ENCODE measurements around the gene DGKB.

DGKB gene

GRCh38 chr7:14682910-14683465, 219.6 kb downstream of the DGKB start:
- no peak for DNase-seq

DNA sequence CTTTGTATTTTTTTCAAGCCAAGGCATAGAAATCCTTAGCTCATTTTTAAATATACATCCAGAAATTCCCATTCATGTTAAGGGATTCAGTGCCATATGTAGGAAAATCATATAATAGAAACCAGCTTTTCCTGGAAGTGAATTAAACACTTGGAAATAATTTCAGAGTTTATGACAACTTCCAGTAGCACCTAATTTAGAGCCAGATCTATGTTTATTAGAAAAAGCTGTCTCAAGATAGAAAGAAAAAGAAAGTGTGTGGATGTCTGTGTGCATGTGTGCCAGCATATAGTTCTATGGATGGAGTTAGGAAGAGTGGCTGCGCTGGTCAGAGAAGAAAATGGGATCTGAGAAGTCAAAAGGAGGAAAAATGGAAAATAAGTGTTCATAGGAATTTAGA, 225.7 kb downstream of the DGKB start:
- no peak for DNase-seq

DNA sequence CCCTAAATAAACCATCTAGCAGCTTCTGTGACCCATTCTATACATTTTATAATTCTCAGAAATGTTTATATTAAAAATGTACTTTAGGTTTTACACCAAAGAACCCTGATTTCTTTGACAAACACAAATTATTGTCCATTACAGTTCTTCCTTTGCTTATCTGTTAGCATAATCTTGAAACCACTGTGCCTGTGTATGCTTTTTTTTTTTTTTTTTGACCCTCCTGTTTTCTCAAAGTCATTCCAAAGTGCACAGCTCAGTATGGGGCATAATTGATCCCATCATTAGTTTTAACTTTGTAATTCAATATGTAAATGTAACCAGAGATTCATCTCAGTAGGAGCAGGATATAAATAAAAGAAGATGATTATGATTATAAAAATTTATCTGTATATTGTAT, 229.3 kb downstream of the DGKB start:
- DNase-seq, result no peak

GRCh38 chr7:14666913-14667312, 235.6 kb downstream of the DGKB start:
- no peak for DNase-seq

- no peak for DNase-seq
Measured at GRCh38 chr7:14666304-14666703, 236.2 kb downstream of the DGKB start.

DNA sequence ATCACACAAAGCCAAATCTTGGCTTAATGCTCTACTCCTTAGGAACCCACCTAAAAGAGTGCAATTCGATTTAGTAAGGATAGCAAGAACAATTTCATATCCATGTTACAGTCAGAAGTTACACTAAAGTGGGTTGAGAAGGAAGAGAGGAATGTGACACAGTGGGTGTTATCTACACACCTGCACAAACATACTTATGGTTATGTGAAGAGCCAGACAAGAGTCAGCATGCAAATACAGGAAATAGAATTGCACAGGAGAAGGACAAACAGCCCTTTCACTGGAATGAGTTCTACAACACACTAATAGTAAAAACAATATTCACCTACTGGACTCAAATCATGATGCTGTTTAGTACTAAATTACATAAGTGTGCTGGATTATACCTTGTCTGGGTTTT, 262.8 kb downstream of the DGKB start:
- no peak for DNase-seq

- no peak for DNase-seq
Measured at GRCh38 chr7:14639329-14639728, 263.2 kb downstream of the DGKB start.

DNA sequence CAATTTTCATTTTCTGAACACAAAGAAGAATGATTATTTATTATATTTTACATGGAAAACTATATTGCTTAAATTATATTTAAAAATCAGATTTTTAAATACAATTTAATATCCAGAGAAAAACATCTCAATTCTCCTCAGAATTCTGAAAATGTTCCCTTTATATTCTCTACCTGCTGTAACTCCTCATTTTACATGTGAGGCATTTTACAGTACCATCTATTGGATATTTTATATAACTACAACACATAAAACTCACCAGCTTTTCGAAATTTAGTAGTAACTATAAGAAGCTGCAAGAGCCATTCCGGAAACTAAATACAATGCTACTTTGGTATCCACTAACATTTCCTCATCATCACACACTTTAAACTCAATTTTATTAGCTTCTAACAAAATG, 264.6 kb downstream of the DGKB start:
- no peak for DNase-seq

GRCh38 chr7:14635955-14636354, 266.6 kb downstream of the DGKB start:
- DNase-seq, result no peak

DNA sequence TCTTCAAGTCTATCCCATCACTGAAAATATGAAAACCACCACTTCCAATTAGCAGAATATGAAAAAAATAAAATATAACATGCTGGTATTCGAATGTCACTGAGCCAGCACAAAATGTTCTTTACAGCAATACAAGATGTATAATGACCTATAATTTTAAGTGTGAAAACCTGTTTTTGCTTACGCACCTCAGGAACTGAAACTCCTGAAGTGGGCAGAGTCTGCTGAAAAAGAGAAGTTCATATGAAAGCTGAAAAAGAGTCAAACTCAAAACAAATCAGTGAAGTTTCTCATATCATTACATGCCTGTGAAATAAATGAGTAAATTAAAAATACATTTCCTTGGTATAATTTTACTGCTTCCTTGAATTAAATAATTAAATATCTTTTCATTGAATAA, 272.5 kb downstream of the DGKB start:
- DNase-seq, result no peak

DNA sequence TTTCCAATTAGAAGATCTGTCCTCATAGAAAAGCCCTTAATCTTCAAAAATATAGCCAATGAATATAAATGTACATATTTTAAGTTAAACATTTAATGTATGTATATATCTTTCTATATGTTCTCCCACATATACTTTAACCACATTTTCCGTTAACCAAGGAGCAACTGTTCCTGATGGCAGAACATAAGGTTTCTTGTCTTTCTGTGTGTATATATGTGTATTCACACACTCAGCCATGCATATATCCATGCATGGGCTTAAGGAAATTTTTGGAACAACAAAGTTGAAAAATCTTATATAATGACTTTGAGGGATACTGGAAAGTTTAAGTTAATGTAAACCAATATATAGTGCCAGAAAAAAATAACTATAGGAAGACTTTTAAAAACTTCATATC, 274.0 kb downstream of the DGKB start:
- no peak for DNase-seq

DNA sequence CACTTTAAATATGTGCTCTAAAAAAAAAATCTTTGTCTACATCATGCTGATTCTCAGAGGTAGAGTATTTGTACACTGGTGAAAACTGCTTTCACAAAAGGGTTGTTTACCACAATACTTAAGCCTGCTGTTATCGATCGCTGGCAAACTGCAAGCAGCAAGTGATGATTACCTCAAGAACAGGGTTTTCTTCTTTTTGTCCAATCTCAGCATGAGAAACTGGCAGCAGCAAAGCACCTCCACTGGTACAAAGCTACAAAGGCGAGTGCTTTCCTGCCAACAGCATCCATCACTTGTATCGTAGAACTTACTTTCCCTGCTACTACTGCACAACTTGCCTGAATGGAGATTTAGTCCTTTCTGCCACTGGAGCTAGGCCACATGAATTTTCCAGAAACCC, 276.5 kb downstream of the DGKB start:
- no peak for DNase-seq

DNA sequence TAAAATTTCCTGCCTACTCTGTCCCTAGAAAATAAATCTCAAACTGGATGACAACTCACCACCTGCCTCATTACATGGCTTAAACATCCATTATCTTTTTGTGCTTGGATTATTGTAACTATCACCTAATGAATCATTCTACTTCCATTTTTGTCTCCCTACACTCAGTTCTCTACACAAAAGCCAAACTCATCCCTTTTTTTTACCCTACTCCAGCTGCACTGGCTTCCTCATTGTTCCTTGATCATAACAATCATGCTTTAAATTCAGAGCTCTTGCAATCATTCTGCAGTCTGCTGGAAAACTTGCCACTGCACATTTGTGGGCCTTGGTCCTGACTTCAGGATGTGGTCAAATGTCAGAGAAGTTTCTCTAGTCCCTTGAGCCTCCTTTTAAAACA, 280.0 kb downstream of the DGKB start:
- no peak for DNase-seq

- DNase-seq, result no peak
Measured at GRCh38 chr7:14606101-14606500, 296.4 kb downstream of the DGKB start.

- no peak for DNase-seq
Measured at GRCh38 chr7:14604606-14605005, 297.9 kb downstream of the DGKB start.

DNA sequence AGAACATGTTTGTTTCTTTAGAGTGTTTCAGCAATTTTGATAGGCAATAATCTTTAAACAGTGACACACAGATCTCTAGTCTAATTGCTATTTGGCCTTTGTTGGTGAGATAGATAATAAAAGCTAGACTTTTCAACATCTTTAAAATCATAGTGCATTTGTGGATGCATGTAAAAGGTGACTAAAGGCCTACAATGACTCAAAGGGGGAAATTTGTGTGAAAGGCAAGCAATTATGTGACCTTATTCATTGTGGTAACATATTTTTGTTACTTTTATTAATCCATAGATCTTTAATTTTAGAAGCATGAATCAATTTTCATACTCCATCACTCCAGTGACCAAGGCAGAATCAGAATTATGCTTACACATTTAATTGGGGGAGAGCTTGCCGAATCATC, 299.7 kb downstream of the DGKB start:
- no peak for DNase-seq

GRCh38 chr7:14600766-14601367, 301.7 kb downstream of the DGKB start:
- DNase-seq, result no peak

GRCh38 chr7:14598978-14599377, 303.6 kb downstream of the DGKB start:
- no peak for DNase-seq

DNA sequence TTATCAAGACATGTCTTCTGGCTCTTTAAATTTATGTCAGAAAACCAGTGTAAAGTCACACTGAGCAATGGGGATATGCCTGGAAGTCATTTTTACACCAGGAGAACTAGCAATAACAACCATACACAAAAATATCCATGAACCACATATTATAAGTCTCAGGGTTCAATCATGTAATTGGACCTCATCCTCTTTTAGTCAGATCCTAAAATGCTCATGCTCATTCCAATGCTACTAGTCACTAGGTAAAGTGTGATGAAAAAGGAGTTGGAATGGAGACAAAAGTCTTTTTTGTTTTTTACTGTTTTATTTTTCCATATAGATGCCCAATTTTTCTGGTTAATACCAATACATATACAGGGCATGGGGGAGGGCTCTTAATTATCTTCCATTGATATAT, 306.1 kb downstream of the DGKB start:
- DNase-seq, result no peak

GRCh38 chr7:14590206-14590605, 312.3 kb downstream of the DGKB start:
- no peak for DNase-seq

DNA sequence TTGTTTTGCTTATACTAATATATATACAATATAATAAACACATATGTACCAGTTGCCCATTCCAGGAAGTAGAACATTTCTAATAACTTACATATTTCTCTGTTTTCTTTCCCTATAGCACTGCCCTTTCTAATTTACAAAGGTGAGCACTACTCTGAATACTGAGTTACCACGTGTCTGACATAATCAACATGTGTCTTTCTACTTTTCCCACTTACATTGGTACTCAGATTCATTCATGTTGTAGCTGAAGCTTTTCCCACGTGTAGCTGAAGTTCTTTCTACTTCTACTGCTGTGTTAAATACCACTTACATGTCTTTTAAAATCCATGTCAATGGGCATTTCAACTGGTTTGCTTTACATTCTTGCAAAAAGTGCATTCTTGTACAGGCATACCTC, 317.3 kb downstream of the DGKB start:
- no peak for DNase-seq

DNA sequence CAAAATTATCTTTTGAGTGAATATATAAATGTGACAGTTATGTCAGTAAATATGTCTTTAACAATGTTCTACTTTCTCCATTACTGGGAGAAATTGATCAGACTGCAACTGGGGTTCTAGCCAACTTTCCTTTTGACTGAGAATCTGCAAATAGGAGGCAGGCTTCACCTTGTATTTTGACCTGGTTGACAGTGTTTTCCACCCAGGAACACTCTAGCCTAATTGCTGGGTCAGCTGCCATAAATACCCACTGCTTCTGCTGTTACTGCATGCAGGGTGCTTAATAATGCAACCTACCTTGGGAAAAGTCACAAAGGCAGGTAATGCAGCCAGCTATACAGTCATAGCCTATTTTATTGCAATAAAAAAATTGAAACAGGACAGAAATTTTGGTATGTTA, 319.0 kb downstream of the DGKB start:
- DNase-seq, result no peak

- no peak for DNase-seq
Measured at GRCh38 chr7:14582010-14582409, 320.5 kb downstream of the DGKB start.

- DNase-seq, result no peak
Measured at GRCh38 chr7:14579971-14580370, 322.6 kb downstream of the DGKB start.

GRCh38 chr7:14576578-14576977, 326.0 kb downstream of the DGKB start:
- DNase-seq, result no peak
